ENCODE measurements around the gene SF3B5.
A peak's percentile ranks its signal among the peaks of the same experiment; 100 is the strongest.

The SF3B5 gene

GRCh38 chr6:144123836-144124235 is 28.5 kb upstream of the SF3B5 start:
- H3K36me3 Mint-ChIP-seq (ENCODE audit: low read depth), result no peaks in the 10 kb centered on the region
- H3K9me3 Mint-ChIP-seq, result no peaks in the 10 kb centered on the region
- no peak overlapping the region for H3K4me3 Mint-ChIP-seq
- H3K27me3 Mint-ChIP-seq, result peaks cover 5% of the 10 kb centered on the region
- DNase-seq (no peak), ATAC-seq (no peak)
- no peaks in the 10 kb centered on the region for H3K4me1 Mint-ChIP-seq
- no peak overlapping the region for H3K27ac Mint-ChIP-seq

GRCh38 chr6:144123421-144123820 is 28.0 kb upstream of the SF3B5 start:
- Mint-ChIP-seq H3K36me3 (ENCODE audit: low read depth) (no peaks in the 10 kb centered on the region), H3K9me3 (no peaks in the 10 kb centered on the region), H3K4me1 (no peaks in the 10 kb centered on the region), H3K27me3 (peaks cover 4% of the 10 kb centered on the region), H3K27ac (no peak overlapping the region), H3K4me3 (no peak overlapping the region)
- ATAC-seq (no peak), DNase-seq (no peak)

- no peak overlapping the region for H3K27ac Mint-ChIP-seq
- no peak for DNase-seq
- ATAC-seq, result no peak
- no peaks in the 10 kb centered on the region for H3K4me1 Mint-ChIP-seq
- no peaks in the 10 kb centered on the region for H3K36me3 Mint-ChIP-seq (ENCODE audit: low read depth)
- no peaks in the 10 kb centered on the region for H3K9me3 Mint-ChIP-seq
- peaks cover 2% of the 10 kb centered on the region for H3K27me3 Mint-ChIP-seq
- H3K4me3 Mint-ChIP-seq, result no peak overlapping the region
Observed at GRCh38 chr6:144122861-144123260, 27.5 kb upstream of the SF3B5 start.

GRCh38 chr6:144119376-144119775 is 24.0 kb upstream of the SF3B5 start:
- Mint-ChIP-seq H3K27me3 (peaks cover 2% of the 10 kb centered on the region), H3K27ac (no peak overlapping the region), H3K4me1 (no peaks in the 10 kb centered on the region), H3K9me3 (no peaks in the 10 kb centered on the region), H3K4me3 (no peak overlapping the region), H3K36me3 (ENCODE audit: low read depth) (no peaks in the 10 kb centered on the region)
- ATAC-seq (no peak), DNase-seq (no peak)

- Mint-ChIP-seq H3K36me3 (ENCODE audit: low read depth) (no peaks in the 10 kb centered on the region), H3K4me3 (no peak overlapping the region), H3K4me1 (no peaks in the 10 kb centered on the region), H3K27me3 (peaks cover 2% of the 10 kb centered on the region), H3K27ac (no peak overlapping the region), H3K9me3 (no peaks in the 10 kb centered on the region)
- no peak for DNase-seq
- no peak for ATAC-seq
Observed at GRCh38 chr6:144115219-144115618, 19.8 kb upstream of the SF3B5 start.

GRCh38 chr6:144113366-144113765 is 18.0 kb upstream of the SF3B5 start:
- no peaks in the 10 kb centered on the region for H3K36me3 Mint-ChIP-seq (ENCODE audit: low read depth)

GRCh38 chr6:144110210-144110609 is 14.8 kb upstream of the SF3B5 start:
- ATAC-seq, result no peak
- Mint-ChIP-seq H3K27me3 (no peaks in the 10 kb centered on the region), H3K4me3 (no peak overlapping the region), H3K4me1 (peaks cover 8% of the 10 kb centered on the region), H3K27ac (no peak overlapping the region), H3K36me3 (ENCODE audit: low read depth) (no peaks in the 10 kb centered on the region), H3K9me3 (no peaks in the 10 kb centered on the region)
- no peak for DNase-seq

More at GRCh38 chr6:144113366-144113765, 18.0 kb upstream of the SF3B5 start:
- no peak overlapping the region for H3K4me3 Mint-ChIP-seq
- H3K4me1 Mint-ChIP-seq, result no peaks in the 10 kb centered on the region
- peaks cover 2% of the 10 kb centered on the region for H3K27me3 Mint-ChIP-seq
- no peak for ATAC-seq
- H3K27ac Mint-ChIP-seq, result no peak overlapping the region
- no peaks in the 10 kb centered on the region for H3K9me3 Mint-ChIP-seq
- no peak for DNase-seq

GRCh38 chr6:144106206-144106605 is 10.8 kb upstream of the SF3B5 start:
- H3K36me3 Mint-ChIP-seq (ENCODE audit: low read depth), result no peaks in the 10 kb centered on the region
- peaks cover 12% of the 10 kb centered on the region for H3K4me1 Mint-ChIP-seq
- H3K27ac Mint-ChIP-seq, result no peak overlapping the region
- no peak overlapping the region for H3K4me3 Mint-ChIP-seq
- no peaks in the 10 kb centered on the region for H3K9me3 Mint-ChIP-seq
- H3K27me3 Mint-ChIP-seq, result no peaks in the 10 kb centered on the region
- ATAC-seq, result no peak
- DNase-seq, result no peak

- Mint-ChIP-seq H3K27me3 (no peaks in the 10 kb centered on the region), H3K4me1 (peaks cover 12% of the 10 kb centered on the region), H3K27ac (peak overlapping the region; percentile 59), H3K4me3 (no peak overlapping the region), H3K36me3 (ENCODE audit: low read depth) (no peaks in the 10 kb centered on the region), H3K9me3 (no peaks in the 10 kb centered on the region)
- peak; percentile 18 for DNase-seq
- ATAC-seq, result peak; percentile 80
Observed at GRCh38 chr6:144104898-144105487, 9.6 kb upstream of the SF3B5 start.

GRCh38 chr6:144104488-144104887 is 9.1 kb upstream of the SF3B5 start:
- Mint-ChIP-seq H3K4me3 (no peak overlapping the region), H3K9me3 (no peaks in the 10 kb centered on the region), H3K36me3 (ENCODE audit: low read depth) (no peaks in the 10 kb centered on the region), H3K4me1 (peaks cover 12% of the 10 kb centered on the region), H3K27me3 (no peaks in the 10 kb centered on the region), H3K27ac (no peak overlapping the region)
- DNase-seq (no peak), ATAC-seq (no peak)

- Mint-ChIP-seq H3K27me3 (no peaks in the 10 kb centered on the region), H3K4me3 (no peak overlapping the region), H3K9me3 (no peaks in the 10 kb centered on the region), H3K4me1 (peaks cover 12% of the 10 kb centered on the region), H3K27ac (no peak overlapping the region), H3K36me3 (ENCODE audit: low read depth) (no peaks in the 10 kb centered on the region)
- no peak for ATAC-seq
- DNase-seq, result no peak
Observed at GRCh38 chr6:144103026-144103563, 7.7 kb upstream of the SF3B5 start.

GRCh38 chr6:144098993-144099392 is 3.6 kb upstream of the SF3B5 start:
- no peak for ATAC-seq
- H3K4me1 Mint-ChIP-seq, result peaks cover 22% of the 10 kb centered on the region
- H3K4me3 Mint-ChIP-seq, result no peak overlapping the region
- H3K27ac Mint-ChIP-seq, result no peak overlapping the region
- H3K36me3 Mint-ChIP-seq (ENCODE audit: low read depth), result peaks cover 15% of the 10 kb centered on the region
- no peaks in the 10 kb centered on the region for H3K9me3 Mint-ChIP-seq
- no peak for DNase-seq
- H3K27me3 Mint-ChIP-seq, result peaks cover 3% of the 10 kb centered on the region

- Mint-ChIP-seq H3K4me1 (peaks cover 38% of the 10 kb centered on the region), H3K27me3 (peaks cover 3% of the 10 kb centered on the region), H3K9me3 (no peaks in the 10 kb centered on the region), H3K36me3 (ENCODE audit: low read depth) (peaks cover 21% of the 10 kb centered on the region), H3K27ac (peak overlapping the region; percentile 97), H3K4me3 (peak overlapping the region; percentile 97)
- no peak for DNase-seq
- ATAC-seq, result no peak
Observed at GRCh38 chr6:144094731-144095133, 641 bp downstream of the SF3B5 start.

- peaks cover 3% of the 10 kb centered on the region for H3K27me3 Mint-ChIP-seq
- peak overlapping the region; percentile 97 for H3K4me3 Mint-ChIP-seq
- no peaks in the 10 kb centered on the region for H3K9me3 Mint-ChIP-seq
- H3K27ac Mint-ChIP-seq, result peak overlapping the region; percentile 97
- H3K4me1 Mint-ChIP-seq, result peaks cover 38% of the 10 kb centered on the region
- ATAC-seq, result no peak
- H3K36me3 Mint-ChIP-seq (ENCODE audit: low read depth), result peaks cover 21% of the 10 kb centered on the region
- no peak for DNase-seq
Observed at GRCh38 chr6:144093658-144094057, 1.7 kb downstream of the SF3B5 start.

- no peaks in the 10 kb centered on the region for H3K9me3 Mint-ChIP-seq
Observed at GRCh38 chr6:144093236-144093635, 2.1 kb downstream of the SF3B5 start.

GRCh38 chr6:144090384-144090783 is 5.0 kb downstream of the SF3B5 start:
- peaks cover under 1% of the 10 kb centered on the region for H3K27me3 Mint-ChIP-seq
- no peak overlapping the region for H3K27ac Mint-ChIP-seq
- no peak for ATAC-seq
- peaks cover 21% of the 10 kb centered on the region for H3K36me3 Mint-ChIP-seq (ENCODE audit: low read depth)
- no peak for DNase-seq
- no peak overlapping the region for H3K4me3 Mint-ChIP-seq
- H3K4me1 Mint-ChIP-seq, result peaks cover 31% of the 10 kb centered on the region
- H3K9me3 Mint-ChIP-seq, result no peaks in the 10 kb centered on the region

More at GRCh38 chr6:144093236-144093635, 2.1 kb downstream of the SF3B5 start:
- ATAC-seq, result no peak
- Mint-ChIP-seq H3K36me3 (ENCODE audit: low read depth) (peaks cover 21% of the 10 kb centered on the region), H3K4me1 (peaks cover 40% of the 10 kb centered on the region), H3K4me3 (peak overlapping the region; percentile 97), H3K27ac (no peak overlapping the region), H3K27me3 (peaks cover 3% of the 10 kb centered on the region)
- DNase-seq, result no peak
